GM23338 (cell line): ENCODE results near the gene NSD2. TPM values are rescaled to one million over a fixed set of nuclear protein-coding genes. Genes with fewer than 3 reads are reported as not detected.
A peak's percentile ranks its signal among the peaks of the same experiment; 100 is the strongest.

ENCODE experiments used
- ATAC-seq: fragments of 200-7000 bp; cut with Tn5 transposase; 3 replicates; pipeline ENCODE4 v1.9.1; 2020
- DNase-seq: peaks from one replicate; pipeline ENCODE4 v3.0.0-alpha.2; 2015; ENCODE audit warnings: low spot score
- H2AFZ ChIP-seq: fragments of 200-600 bp; sonication (generic); 2 replicates; pipeline ENCODE4 v1.8.0; 2016; ENCODE audit warnings: antibody characterized with exemption, mild to moderate bottlenecking, moderate library complexity
- H3F3A ChIP-seq: fragments of 200-600 bp; sonication (generic); replicated peaks from 2 replicates; pipeline ENCODE4 v1.8.0; 2017; ENCODE audit warnings: antibody characterized with exemption, mixed run types, low read depth
- H3K27ac ChIP-seq: fragments of 200-600 bp; sonication (generic); 2 replicates; pipeline ENCODE4 v1.6.1; 2016; ENCODE audit warnings: low read depth
- H3K27me3 ChIP-seq: fragments of 200-600 bp; sonication (generic); 2 replicates; pipeline ENCODE4 v1.8.0; 2016; ENCODE audit warnings: mild to moderate bottlenecking, mixed run types, moderate library complexity; ENCODE audit not compliant: insufficient read depth
- H3K36me3 ChIP-seq: fragments of 200-600 bp; sonication (generic); 2 replicates; pipeline ENCODE4 v1.8.0; 2016; ENCODE audit warnings: mild to moderate bottlenecking; ENCODE audit not compliant: insufficient read depth
- H3K4me1 ChIP-seq: fragments of 200-600 bp; sonication (generic); 2 replicates; pipeline ENCODE4 v1.8.0; 2016; ENCODE audit warnings: mild to moderate bottlenecking, moderate library complexity; ENCODE audit not compliant: insufficient read depth
- H3K4me2 ChIP-seq: fragments of 200-600 bp; sonication (generic); 2 replicates; pipeline ENCODE4 v1.7.1; 2017; ENCODE audit warnings: mixed run types
- H3K4me3 ChIP-seq: fragments of 200-600 bp; sonication (generic); 2 replicates; pipeline ENCODE4 v1.6.1; 2016; ENCODE audit warnings: mixed run types
- H3K79me2 ChIP-seq: fragments of 200-600 bp; sonication (generic); replicated peaks from 2 replicates; pipeline ENCODE4 v1.8.0; 2017; ENCODE audit warnings: mild to moderate bottlenecking; ENCODE audit not compliant: insufficient read depth
- H3K9me2 ChIP-seq: fragments of 200-600 bp; sonication (generic); 2 replicates; pipeline ENCODE4 v1.8.0; 2017; ENCODE audit not compliant: insufficient read depth
- H4K20me1 ChIP-seq: fragments of 200-600 bp; sonication (generic); replicated peaks from 2 replicates; pipeline ENCODE4 v1.8.0; 2017; ENCODE audit warnings: mild to moderate bottlenecking; ENCODE audit not compliant: insufficient read depth
- H3K27ac Mint-ChIP-seq: 2 replicates; pipeline ENCODE4 v1.8.0; 2020; ENCODE audit warnings: inconsistent platforms, mild to moderate bottlenecking, moderate library complexity, mixed read lengths
- H3K27me3 Mint-ChIP-seq: 3 replicates; pipeline ENCODE4 v1.8.0; 2022; ENCODE audit warnings: low read depth, mild to moderate bottlenecking, moderate library complexity, mixed read lengths, inconsistent platforms; ENCODE audit not compliant: insufficient read depth, poor library complexity
- H3K36me3 Mint-ChIP-seq: 3 replicates; pipeline ENCODE4 v1.8.0; 2021; ENCODE audit warnings: low read depth, mild to moderate bottlenecking, inconsistent platforms, moderate library complexity, mixed read lengths
- H3K4me1 Mint-ChIP-seq: 3 replicates; pipeline ENCODE4 v1.8.0; 2020; ENCODE audit warnings: mild to moderate bottlenecking, inconsistent platforms, mixed read lengths
- H3K4me3 Mint-ChIP-seq: 3 replicates; pipeline ENCODE4 v1.8.0; 2021; ENCODE audit warnings: moderate library complexity, mild to moderate bottlenecking, inconsistent platforms, mixed read lengths
- H3K9me3 Mint-ChIP-seq: 3 replicates; pipeline ENCODE4 v1.8.0; 2020; ENCODE audit warnings: moderate library complexity, mild to moderate bottlenecking, inconsistent platforms, mixed read lengths
- ETS1 ChIP-seq: IDR thresholded peaks from 2 replicates; pipeline ENCODE4 v1.6.1; 2016; ENCODE audit warnings: antibody characterized with exemption
- EZH2 ChIP-seq: fragments of 200-600 bp; sonication (generic); IDR thresholded peaks from one replicate; pipeline ENCODE4 v1.8.0; 2017; ENCODE audit warnings: antibody characterized with exemption, mild to moderate bottlenecking, low read depth; ENCODE audit not compliant: unreplicated experiment
- EZH2phosphoT487 ChIP-seq: fragments of 200-600 bp; sonication (generic); IDR thresholded peaks from one replicate; pipeline ENCODE4 v1.8.1; 2018; ENCODE audit warnings: antibody characterized with exemption; ENCODE audit not compliant: unreplicated experiment
- JUNB ChIP-seq: IDR thresholded peaks from one replicate; pipeline ENCODE4 v1.6.1; 2016; ENCODE audit warnings: antibody characterized with exemption; ENCODE audit not compliant: unreplicated experiment
- NANOG ChIP-seq: IDR thresholded peaks from 2 replicates; pipeline ENCODE4 v1.6.1; 2016; ENCODE audit warnings: antibody characterized with exemption, borderline replicate concordance
- REST ChIP-seq: IDR thresholded peaks from one replicate; pipeline ENCODE4 v1.6.1; 2018; ENCODE audit warnings: antibody characterized with exemption; ENCODE audit not compliant: unreplicated experiment
- STAT1 ChIP-seq: IDR thresholded peaks from one replicate; pipeline ENCODE4 v1.6.1; 2016; ENCODE audit warnings: antibody characterized with exemption; ENCODE audit not compliant: unreplicated experiment
- ZNF114 ChIP-seq: fragments of 250-450 bp; sonication (Bioruptor Pico); IDR thresholded peaks from 2 replicates; pipeline ENCODE4 v1.5.0; 2020; ENCODE audit warnings: mild to moderate bottlenecking, moderate library complexity
- ZNF331 ChIP-seq: fragments of 250-450 bp; sonication (Bioruptor Pico); IDR thresholded peaks from 2 replicates; pipeline ENCODE4 v1.5.0; 2020; ENCODE audit warnings: low read depth, mild to moderate bottlenecking, moderate library complexity
- ZNF462 ChIP-seq: fragments of 250-450 bp; sonication (Bioruptor Pico); IDR thresholded peaks from 2 replicates; pipeline ENCODE4 v1.5.0; 2020; ENCODE audit warnings: mild to moderate bottlenecking, moderate library complexity
- polyA plus RNA-seq: library from polyadenylated mRNA; unstranded; fragments of >200 nt; fragmentation: Nextera tagmentation; extraction: Ambion mirVana; gene quantifications from 2 replicates; pipeline ENCODE4 v1.2.1, GENCODE V29; 2016
- total RNA-seq: library from RNA; depleted of rRNA; stranded (reverse); fragments of >200 nt; shearing (Covaris generic); gene quantifications from 2 replicates; pipeline ENCODE4 v1.2.3, GENCODE V29; 2014

The NSD2 gene
- total and polyA plus RNA-seq, 2 experiments from 2014 or later = 33.5 to 84.4 TPM

- no peak for TF ChIP-seq NANOG
- no peak for TF ChIP-seq EZH2
- TF ChIP-seq ZNF331 = no peak
- no peak for TF ChIP-seq REST
- no peak for TF ChIP-seq STAT1
Observed at GRCh38 chr4:1871471-1872021, 353 bp downstream of the NSD2 start (continued).

- Mint-ChIP-seq H3K27me3 (peaks cover 27% of the 10 kb centered on the region), H3K9me3 (no peaks in the 10 kb centered on the region), H3K4me1 (peaks cover 30% of the 10 kb centered on the region), H3K27ac (no peak overlapping the region), H3K36me3 (peaks cover 2% of the 10 kb centered on the region; the same call in 1 of the 3 replicates), H3K4me3 (peak overlapping the region; percentile 85)
- no peaks in the 10 kb centered on the region for H3K9me2 ChIP-seq
- H3K27ac ChIP-seq = no peak overlapping the region
- DNase-seq (no peak), ATAC-seq (no peak)
- peaks cover 36% of the 10 kb centered on the region for H3K27me3 ChIP-seq
- H4K20me1 ChIP-seq = peaks cover 58% of the 10 kb centered on the region
- peaks cover 59% of the 10 kb centered on the region for H3K79me2 ChIP-seq
- H3F3A ChIP-seq = peaks cover 16% of the 10 kb centered on the region
- peaks cover 27% of the 10 kb centered on the region for H3K4me1 ChIP-seq
- peak overlapping the region; percentile 89 for H3K4me3 ChIP-seq
- H2AFZ ChIP-seq = no peak overlapping the region
- peak overlapping the region; percentile 93 for H3K4me2 ChIP-seq
- H3K36me3 ChIP-seq = no peaks in the 10 kb centered on the region
- TF ChIP-seq NANOG (no peak), STAT1 (no peak), REST (no peak), EZH2phosphoT487 (no peak), JUNB (no peak), ZNF114 (CRISPR knock-in tag) (no peak), EZH2 (no peak), ZNF331 (no peak), ZNF462 (no peak), ETS1 (no peak)
Observed at GRCh38 chr4:1872870-1873269, 1.7 kb downstream of the NSD2 start.
